Activated naive CD4-positive, alpha-beta T cell treated with anti-CD3 and anti-CD28 coated beads, Interleukin-2, amount 50 U/mL, for 24 hours (primary cell): ENCODE measurements around the gene MAGIX.

Experiments used
- H3K27ac Mint-ChIP-seq: one replicate; pipeline ENCODE4 v1.8.0; 2021; ENCODE audit warnings: mild to moderate bottlenecking, mixed read lengths
- H3K27me3 Mint-ChIP-seq: one replicate; pipeline ENCODE4 v1.8.0; 2021; ENCODE audit warnings: mixed read lengths
- H3K36me3 Mint-ChIP-seq: one replicate; pipeline ENCODE4 v1.8.0; 2021; ENCODE audit warnings: mixed read lengths
- H3K4me1 Mint-ChIP-seq: one replicate; pipeline ENCODE4 v1.8.0; 2021; ENCODE audit warnings: mixed read lengths
- H3K4me3 Mint-ChIP-seq: one replicate; pipeline ENCODE4 v1.8.0; 2021; ENCODE audit warnings: mild to moderate bottlenecking, mixed read lengths
- H3K9me3 Mint-ChIP-seq: one replicate; pipeline ENCODE4 v1.8.0; 2021; ENCODE audit warnings: mixed read lengths

Gene MAGIX

GRCh38 chrX:49187526-49187925 is 25.0 kb downstream of the MAGIX start:
- Mint-ChIP-seq H3K36me3 (no peaks in the 10 kb centered on the region), H3K9me3 (no peaks in the 10 kb centered on the region), H3K4me1 (peaks cover 9% of the 10 kb centered on the region), H3K27me3 (no peaks in the 10 kb centered on the region), H3K27ac (no peak overlapping the region), H3K4me3 (no peak overlapping the region)

- Mint-ChIP-seq H3K27ac (no peak overlapping the region), H3K9me3 (no peaks in the 10 kb centered on the region), H3K36me3 (no peaks in the 10 kb centered on the region), H3K4me1 (peaks cover 18% of the 10 kb centered on the region), H3K4me3 (no peak overlapping the region), H3K27me3 (no peaks in the 10 kb centered on the region)
Observed at GRCh38 chrX:49188468-49189076, 26.0 kb downstream of the MAGIX start.

GRCh38 chrX:49189606-49190005 is 27.0 kb downstream of the MAGIX start:
- Mint-ChIP-seq H3K9me3 (no peaks in the 10 kb centered on the region), H3K4me3 (peak overlapping the region; percentile 76), H3K27me3 (no peaks in the 10 kb centered on the region), H3K27ac (peak overlapping the region; percentile 23), H3K4me1 (peaks cover 24% of the 10 kb centered on the region), H3K36me3 (no peaks in the 10 kb centered on the region)

GRCh38 chrX:49190821-49191573 is 28.4 kb downstream of the MAGIX start:
- Mint-ChIP-seq H3K27ac (peak overlapping the region; percentile 94), H3K4me1 (peaks cover 24% of the 10 kb centered on the region), H3K4me3 (peak overlapping the region; percentile 96), H3K9me3 (no peaks in the 10 kb centered on the region), H3K36me3 (no peaks in the 10 kb centered on the region), H3K27me3 (no peaks in the 10 kb centered on the region)

- Mint-ChIP-seq H3K27me3 (no peaks in the 10 kb centered on the region), H3K36me3 (no peaks in the 10 kb centered on the region), H3K27ac (no peak overlapping the region), H3K4me3 (peak overlapping the region; percentile 96), H3K4me1 (peaks cover 24% of the 10 kb centered on the region), H3K9me3 (no peaks in the 10 kb centered on the region)
Observed at GRCh38 chrX:49191574-49192011, 29.0 kb downstream of the MAGIX start.

GRCh38 chrX:49192722-49193328 is 30.3 kb downstream of the MAGIX start:
- no peaks in the 10 kb centered on the region for H3K36me3 Mint-ChIP-seq
- H3K4me1 Mint-ChIP-seq = peaks cover 24% of the 10 kb centered on the region
- H3K27me3 Mint-ChIP-seq = no peaks in the 10 kb centered on the region
- peak overlapping the region; percentile 43 for H3K27ac Mint-ChIP-seq
- no peaks in the 10 kb centered on the region for H3K9me3 Mint-ChIP-seq
- peak overlapping the region; percentile 68 for H3K4me3 Mint-ChIP-seq

GRCh38 chrX:49193542-49193964 is 31.0 kb downstream of the MAGIX start:
- peak overlapping the region; percentile 84 for H3K27ac Mint-ChIP-seq
- no peaks in the 10 kb centered on the region for H3K36me3 Mint-ChIP-seq
- H3K4me3 Mint-ChIP-seq = peak overlapping the region; percentile 31
- H3K4me1 Mint-ChIP-seq = peaks cover 31% of the 10 kb centered on the region
- no peaks in the 10 kb centered on the region for H3K27me3 Mint-ChIP-seq
- H3K9me3 Mint-ChIP-seq = no peaks in the 10 kb centered on the region

GRCh38 chrX:49197543-49198087 is 35.1 kb downstream of the MAGIX start:
- no peak overlapping the region for H3K4me3 Mint-ChIP-seq
- H3K27me3 Mint-ChIP-seq = no peaks in the 10 kb centered on the region
- peaks cover 32% of the 10 kb centered on the region for H3K4me1 Mint-ChIP-seq
- no peaks in the 10 kb centered on the region for H3K36me3 Mint-ChIP-seq
- H3K27ac Mint-ChIP-seq = no peak overlapping the region
- no peaks in the 10 kb centered on the region for H3K9me3 Mint-ChIP-seq

- peak overlapping the region; percentile 52 for H3K4me3 Mint-ChIP-seq
- H3K4me1 Mint-ChIP-seq = peaks cover 22% of the 10 kb centered on the region
- no peaks in the 10 kb centered on the region for H3K36me3 Mint-ChIP-seq
- H3K27ac Mint-ChIP-seq = no peak overlapping the region
- no peaks in the 10 kb centered on the region for H3K27me3 Mint-ChIP-seq
- H3K9me3 Mint-ChIP-seq = no peaks in the 10 kb centered on the region
Observed at GRCh38 chrX:49198540-49199314, 36.2 kb downstream of the MAGIX start.

- H3K27ac Mint-ChIP-seq = no peak overlapping the region
- peaks cover 18% of the 10 kb centered on the region for H3K4me1 Mint-ChIP-seq
- no peaks in the 10 kb centered on the region for H3K9me3 Mint-ChIP-seq
- H3K27me3 Mint-ChIP-seq = no peaks in the 10 kb centered on the region
- H3K36me3 Mint-ChIP-seq = no peaks in the 10 kb centered on the region
- no peak overlapping the region for H3K4me3 Mint-ChIP-seq
Observed at GRCh38 chrX:49199315-49199595, 36.7 kb downstream of the MAGIX start.

- H3K4me3 Mint-ChIP-seq = peak within 1 kb of the TSS; percentile 78
- no peaks in the 10 kb centered on the region for H3K36me3 Mint-ChIP-seq
- no peaks in the 10 kb centered on the region for H3K27me3 Mint-ChIP-seq
- peaks cover 18% of the 10 kb centered on the region for H3K4me1 Mint-ChIP-seq
- H3K27ac Mint-ChIP-seq = peak within 1 kb of the TSS; percentile 94
- H3K9me3 Mint-ChIP-seq = no peaks in the 10 kb centered on the region
Observed at GRCh38 chrX:49199906-49200771, 37.6 kb downstream of the MAGIX start, which contains the start of gene SYP. Gene SYP, minus strand, starts transcription at chrX:49200193. Its CDS starts 7 bp downstream, at chrX:49200186.

- peak overlapping the region; percentile 23 for H3K4me3 Mint-ChIP-seq
- H3K4me1 Mint-ChIP-seq = peaks cover 18% of the 10 kb centered on the region
- H3K27ac Mint-ChIP-seq = no peak overlapping the region
- H3K9me3 Mint-ChIP-seq = no peaks in the 10 kb centered on the region
- H3K36me3 Mint-ChIP-seq = no peaks in the 10 kb centered on the region
- H3K27me3 Mint-ChIP-seq = no peaks in the 10 kb centered on the region
Observed at GRCh38 chrX:49202022-49202421, 39.5 kb downstream of the MAGIX start.

- Mint-ChIP-seq H3K9me3 (no peaks in the 10 kb centered on the region), H3K27me3 (no peaks in the 10 kb centered on the region), H3K36me3 (no peaks in the 10 kb centered on the region), H3K4me1 (peaks cover 11% of the 10 kb centered on the region), H3K27ac (no peak overlapping the region), H3K4me3 (no peak overlapping the region)
Observed at GRCh38 chrX:49203536-49203935, 41.0 kb downstream of the MAGIX start.

GRCh38 chrX:49204017-49204416 is 41.5 kb downstream of the MAGIX start:
- Mint-ChIP-seq H3K27ac (no peak overlapping the region), H3K36me3 (no peaks in the 10 kb centered on the region), H3K9me3 (no peaks in the 10 kb centered on the region), H3K27me3 (no peaks in the 10 kb centered on the region), H3K4me3 (no peak overlapping the region), H3K4me1 (peaks cover 8% of the 10 kb centered on the region)

GRCh38 chrX:49204709-49205108 is 42.2 kb downstream of the MAGIX start:
- H3K36me3 Mint-ChIP-seq = no peaks in the 10 kb centered on the region
- no peak overlapping the region for H3K27ac Mint-ChIP-seq
- H3K27me3 Mint-ChIP-seq = no peaks in the 10 kb centered on the region
- no peak overlapping the region for H3K4me3 Mint-ChIP-seq
- H3K9me3 Mint-ChIP-seq = no peaks in the 10 kb centered on the region
- H3K4me1 Mint-ChIP-seq = peaks cover 5% of the 10 kb centered on the region
